Erythroblast (primary cell): Measurements from ENCODE around the gene NOTCH3.

Source experiments
- GATA1 ChIP-seq: IDR thresholded peaks from 2 replicates; pipeline ENCODE4 v1.6.1; 2011; ENCODE audit warnings: low read depth, mild to moderate bottlenecking, control low read depth, low read length, moderate library complexity
- POLR2A ChIP-seq: IDR thresholded peaks from 2 replicates; pipeline ENCODE4 v1.6.1; 2011; ENCODE audit warnings: mild to moderate bottlenecking, low read length

- TF ChIP-seq POLR2A (no peak), GATA1 (no peak)
These were observed 38.6 kb upstream of the NOTCH3 start for GRCh38 chr19:15239337-15239949.
